ENCODE measurements around the gene WDR44.

DNA sequence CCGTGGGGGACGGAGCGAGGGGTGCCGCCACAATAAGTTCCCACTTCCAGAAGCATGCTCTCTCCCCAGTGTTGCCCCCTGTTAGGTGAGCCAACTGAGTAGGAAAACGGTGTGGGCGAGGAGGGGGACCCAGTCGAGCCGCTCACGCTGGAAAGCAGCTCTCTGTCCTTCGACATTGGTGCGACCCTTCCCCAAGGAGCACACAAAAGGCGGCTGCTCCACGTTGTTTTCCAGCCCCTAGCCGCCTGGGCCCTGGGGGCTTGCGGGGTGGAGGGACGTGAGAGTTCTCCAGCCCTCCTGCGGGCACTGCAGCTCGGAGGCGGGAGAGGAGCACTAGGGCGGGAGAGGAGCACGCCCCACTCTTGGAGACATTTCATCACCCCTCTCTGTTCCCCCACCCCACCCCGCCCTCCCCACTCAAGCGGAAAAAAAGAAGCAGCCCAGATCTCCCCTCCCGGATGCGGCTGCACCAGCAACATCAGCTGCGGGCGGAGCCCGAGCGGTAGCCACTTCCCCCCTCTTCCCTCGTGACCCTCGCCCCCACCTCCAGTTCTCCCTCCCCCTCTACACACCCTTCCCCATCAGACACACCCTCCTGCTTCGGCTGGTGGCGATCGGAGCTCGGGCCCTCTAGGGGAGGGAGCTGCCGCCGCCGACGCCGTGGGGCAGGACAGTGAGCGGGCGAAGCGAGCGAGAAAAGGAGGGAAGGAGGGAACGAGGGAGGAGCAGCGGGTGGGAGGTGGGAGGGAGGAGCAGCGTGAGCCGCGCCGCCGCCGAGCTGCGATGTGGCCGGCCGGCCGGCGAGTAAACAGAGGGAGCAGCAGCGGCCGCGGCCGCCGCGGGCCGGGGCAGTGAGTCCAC is 149.4 kb downstream of the WDR44 start, which contains the start of gene DOCK11:
- TF ChIP-seq EP300 (IDR thresholded peaks at IDR 0.05) (peak in 1 of 2 donors; percentile 79), POLR2A (IDR thresholded peaks at IDR 0.05) (peak in 1 of 2 donors; percentile 60)
- TF ChIP-seq, protein P1, sequence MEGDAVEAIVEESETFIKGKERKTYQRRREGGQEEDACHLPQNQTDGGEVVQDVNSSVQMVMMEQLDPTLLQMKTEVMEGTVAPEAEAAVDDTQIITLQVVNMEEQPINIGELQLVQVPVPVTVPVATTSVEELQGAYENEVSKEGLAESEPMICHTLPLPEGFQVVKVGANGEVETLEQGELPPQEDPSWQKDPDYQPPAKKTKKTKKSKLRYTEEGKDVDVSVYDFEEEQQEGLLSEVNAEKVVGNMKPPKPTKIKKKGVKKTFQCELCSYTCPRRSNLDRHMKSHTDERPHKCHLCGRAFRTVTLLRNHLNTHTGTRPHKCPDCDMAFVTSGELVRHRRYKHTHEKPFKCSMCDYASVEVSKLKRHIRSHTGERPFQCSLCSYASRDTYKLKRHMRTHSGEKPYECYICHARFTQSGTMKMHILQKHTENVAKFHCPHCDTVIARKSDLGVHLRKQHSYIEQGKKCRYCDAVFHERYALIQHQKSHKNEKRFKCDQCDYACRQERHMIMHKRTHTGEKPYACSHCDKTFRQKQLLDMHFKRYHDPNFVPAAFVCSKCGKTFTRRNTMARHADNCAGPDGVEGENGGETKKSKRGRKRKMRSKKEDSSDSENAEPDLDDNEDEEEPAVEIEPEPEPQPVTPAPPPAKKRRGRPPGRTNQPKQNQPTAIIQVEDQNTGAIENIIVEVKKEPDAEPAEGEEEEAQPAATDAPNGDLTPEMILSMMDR (IDR thresholded peaks at IDR 0.05), result peak in 1 of 5 experiments; percentile 34
